OCI-LY7 (cell line): Measurements from ENCODE around the gene MAP3K21.

ENCODE experiments used
- EZH2phosphoT487 ChIP-seq: fragments of 200-600 bp; sonication (generic); IDR thresholded peaks from 2 replicates; pipeline ENCODE4 v1.6.1; 2018; ENCODE audit warnings: low read depth, borderline replicate concordance, mild to moderate bottlenecking, mixed run types, antibody characterized with exemption, low read length, moderate library complexity, mixed read lengths
- TF ChIP-seq, protein P1 (sequence below): fragments of 200-600 bp; sonication (generic); conservative IDR thresholded peaks from 2 replicates; pipeline ENCODE4 v1.5.1; 2014; ENCODE audit warnings: mild to moderate bottlenecking, antibody characterized with exemption, low read length, moderate library complexity, mixed read lengths

DNA sequence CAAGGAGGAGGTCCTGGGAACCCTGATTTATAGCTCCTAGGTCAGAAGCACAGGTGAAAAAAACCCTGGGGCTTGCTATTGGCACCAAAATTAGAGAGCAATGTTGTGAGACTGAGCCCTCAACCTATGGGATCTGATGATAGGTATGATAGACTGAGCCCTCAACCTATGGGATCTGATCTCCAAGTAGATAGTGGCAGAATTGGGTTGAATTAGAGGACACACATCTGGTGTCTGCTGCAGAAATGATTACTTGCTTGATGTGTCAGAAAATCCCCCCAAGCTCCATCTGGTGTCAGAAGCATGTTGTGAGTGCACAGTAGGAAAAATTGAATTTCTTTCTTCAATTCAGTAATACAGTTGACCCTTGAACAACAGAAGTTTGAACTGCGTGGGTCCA, 62.4 kb downstream of the MAP3K21 start:
- TF ChIP-seq, protein P1, sequence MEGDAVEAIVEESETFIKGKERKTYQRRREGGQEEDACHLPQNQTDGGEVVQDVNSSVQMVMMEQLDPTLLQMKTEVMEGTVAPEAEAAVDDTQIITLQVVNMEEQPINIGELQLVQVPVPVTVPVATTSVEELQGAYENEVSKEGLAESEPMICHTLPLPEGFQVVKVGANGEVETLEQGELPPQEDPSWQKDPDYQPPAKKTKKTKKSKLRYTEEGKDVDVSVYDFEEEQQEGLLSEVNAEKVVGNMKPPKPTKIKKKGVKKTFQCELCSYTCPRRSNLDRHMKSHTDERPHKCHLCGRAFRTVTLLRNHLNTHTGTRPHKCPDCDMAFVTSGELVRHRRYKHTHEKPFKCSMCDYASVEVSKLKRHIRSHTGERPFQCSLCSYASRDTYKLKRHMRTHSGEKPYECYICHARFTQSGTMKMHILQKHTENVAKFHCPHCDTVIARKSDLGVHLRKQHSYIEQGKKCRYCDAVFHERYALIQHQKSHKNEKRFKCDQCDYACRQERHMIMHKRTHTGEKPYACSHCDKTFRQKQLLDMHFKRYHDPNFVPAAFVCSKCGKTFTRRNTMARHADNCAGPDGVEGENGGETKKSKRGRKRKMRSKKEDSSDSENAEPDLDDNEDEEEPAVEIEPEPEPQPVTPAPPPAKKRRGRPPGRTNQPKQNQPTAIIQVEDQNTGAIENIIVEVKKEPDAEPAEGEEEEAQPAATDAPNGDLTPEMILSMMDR: no peak
- TF ChIP-seq EZH2phosphoT487: no peak
